GM18907 (cell line): ENCODE results near the gene IL12RB2.

Experiments used
- ATAC-seq: cut with Tn5 transposase; IDR thresholded peaks from one replicate; pipeline ENCODE4 v1.9.1; 2021; ENCODE audit warnings: mild to moderate bottlenecking, moderate library complexity; ENCODE audit not compliant: unreplicated experiment

The IL12RB2 gene

GRCh38 chr1:67307251-67308060 lies at the start of gene IL12RB2:
IL12RB2 (plus strand) TSS chr1:67307873; CDS start chr1:67320369, 12,496 bp downstream.
- peak; percentile 52 for ATAC-seq

- no peak for ATAC-seq
These were observed 46.0 kb upstream of the IL12RB2 start for GRCh38 chr1:67261680-67262079.

- no peak for ATAC-seq
These were observed 44.9 kb upstream of the IL12RB2 start for GRCh38 chr1:67262735-67263134.

- no peak for ATAC-seq
These were observed 43.5 kb upstream of the IL12RB2 start for GRCh38 chr1:67264152-67264551.

GRCh38 chr1:67264899-67265298 lies 42.8 kb upstream of the IL12RB2 start:
- peak; percentile 67 for ATAC-seq

- no peak for ATAC-seq
These were observed 38.6 kb upstream of the IL12RB2 start for GRCh38 chr1:67269061-67269460.

- ATAC-seq, result no peak
These were observed 37.1 kb upstream of the IL12RB2 start for GRCh38 chr1:67270541-67270940.

- ATAC-seq, result no peak
These were observed 34.1 kb upstream of the IL12RB2 start for GRCh38 chr1:67273591-67273990.

- ATAC-seq, result no peak
These were observed 32.9 kb upstream of the IL12RB2 start for GRCh38 chr1:67274623-67275325.

- ATAC-seq, result no peak
These were observed 27.0 kb upstream of the IL12RB2 start for GRCh38 chr1:67280696-67281095.

GRCh38 chr1:67281244-67281643 lies 26.4 kb upstream of the IL12RB2 start:
- no peak for ATAC-seq

GRCh38 chr1:67285780-67286488 lies 21.7 kb upstream of the IL12RB2 start:
- ATAC-seq, result peak; percentile 95

GRCh38 chr1:67290236-67290635 lies 17.4 kb upstream of the IL12RB2 start:
- no peak for ATAC-seq

GRCh38 chr1:67294836-67295617 lies 12.6 kb upstream of the IL12RB2 start:
- no peak for ATAC-seq

GRCh38 chr1:67298762-67299161 lies 8.9 kb upstream of the IL12RB2 start:
- no peak for ATAC-seq

GRCh38 chr1:67299296-67299695 lies 8.4 kb upstream of the IL12RB2 start:
- ATAC-seq, result no peak

- no peak for ATAC-seq
These were observed 7.1 kb upstream of the IL12RB2 start for GRCh38 chr1:67300561-67300960.

- no peak for ATAC-seq
These were observed 3.6 kb upstream of the IL12RB2 start for GRCh38 chr1:67304023-67304422.

GRCh38 chr1:67306547-67306946 lies 1.1 kb upstream of the IL12RB2 start:
- no peak for ATAC-seq

- peak; percentile 25 for ATAC-seq
These were observed 463 bp downstream of the IL12RB2 start for GRCh38 chr1:67308136-67308535.

- ATAC-seq, result no peak
These were observed 4.9 kb downstream of the IL12RB2 start for GRCh38 chr1:67312615-67313014.
